GM19240 (cell line): ENCODE results near the gene CACNA1F.
A peak's percentile ranks its signal among the peaks of the same experiment; 100 is the strongest.

Source experiments
- DNase-seq: peaks from one replicate; pipeline ENCODE4 v3.0.0; 2011; ENCODE audit warnings: low spot score; ENCODE audit not compliant: insufficient read length

Gene CACNA1F

DNA sequence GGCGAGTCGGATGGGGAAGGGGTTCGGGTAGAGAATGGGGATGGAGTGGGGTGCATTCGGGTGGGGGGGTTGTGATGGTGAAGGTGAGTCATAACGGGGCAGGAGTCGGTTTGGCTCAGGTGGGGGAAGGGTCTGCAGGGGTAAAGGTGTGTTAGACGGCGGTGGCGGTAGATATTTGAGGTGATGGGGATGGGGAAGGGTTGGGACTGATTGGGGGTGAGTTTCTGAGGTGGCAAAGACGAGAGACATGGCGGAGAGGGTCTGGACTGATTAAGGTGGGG lies 33.9 kb downstream of the CACNA1F start:
- no peak for DNase-seq

DNA sequence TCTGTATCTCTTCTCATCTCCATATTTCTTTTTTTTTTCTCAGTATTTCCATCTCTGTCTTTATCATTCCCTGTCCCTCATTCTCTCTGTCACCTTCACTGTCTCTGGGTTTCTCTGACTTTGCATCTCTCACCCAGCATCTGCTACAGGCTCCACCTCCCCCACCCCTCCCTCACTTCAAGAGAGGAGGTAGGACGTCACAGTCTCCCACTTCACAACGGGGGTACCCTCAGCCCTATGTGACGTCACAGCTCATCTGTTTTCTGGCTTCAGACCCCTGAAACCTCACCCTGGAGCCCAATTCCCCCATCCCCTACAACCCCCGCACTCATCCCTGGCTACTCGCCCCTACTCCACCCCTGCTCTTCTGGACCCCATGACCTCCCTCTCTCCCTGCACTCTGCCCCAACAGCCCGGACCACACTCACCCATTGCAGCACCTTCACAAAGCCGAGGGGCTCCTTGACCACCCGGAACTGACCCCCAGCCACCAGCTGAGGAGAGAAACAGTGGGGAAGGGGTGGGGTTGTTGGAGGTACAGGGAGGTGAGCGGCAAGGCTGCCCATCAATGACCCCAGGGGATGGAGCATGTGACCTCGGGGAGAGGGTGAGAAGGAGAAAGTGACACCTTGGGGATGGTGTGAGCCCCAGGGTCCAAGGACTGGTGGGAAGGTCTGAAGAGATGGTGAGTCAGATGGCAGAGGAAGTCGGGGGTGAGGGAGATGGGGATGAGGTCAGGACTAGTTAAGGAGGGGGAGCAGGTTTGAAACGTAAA lies 34.4 kb downstream of the CACNA1F start:
- DNase-seq, result no peak

DNA sequence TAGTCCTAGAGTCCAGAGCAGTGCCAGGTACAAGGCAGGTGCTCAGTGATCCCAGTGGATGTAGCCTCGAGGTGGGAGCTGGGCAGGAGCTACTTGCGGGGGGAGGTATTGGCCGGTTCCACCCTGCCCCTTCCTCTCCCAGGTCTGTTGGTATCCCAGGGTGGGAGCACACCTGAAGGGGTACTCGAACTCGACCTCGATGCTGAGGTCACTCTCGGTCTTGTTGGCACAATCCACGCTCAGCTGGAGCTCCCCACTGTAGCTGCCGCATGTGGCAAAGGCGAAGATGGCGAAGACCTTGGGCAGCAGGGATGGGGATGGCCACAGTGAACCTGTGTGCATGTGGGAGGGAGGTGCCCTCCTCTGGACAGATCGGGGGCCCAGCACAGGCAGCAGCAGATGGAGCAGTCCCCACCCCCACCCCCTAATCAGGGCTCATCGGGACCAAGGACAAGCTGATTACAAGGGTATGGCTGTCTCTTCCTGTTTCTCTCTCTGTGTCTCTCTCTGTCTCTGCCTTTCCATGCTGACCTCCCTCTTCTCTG lies 35.5 kb downstream of the CACNA1F start:
- DNase-seq, result no peak

DNA sequence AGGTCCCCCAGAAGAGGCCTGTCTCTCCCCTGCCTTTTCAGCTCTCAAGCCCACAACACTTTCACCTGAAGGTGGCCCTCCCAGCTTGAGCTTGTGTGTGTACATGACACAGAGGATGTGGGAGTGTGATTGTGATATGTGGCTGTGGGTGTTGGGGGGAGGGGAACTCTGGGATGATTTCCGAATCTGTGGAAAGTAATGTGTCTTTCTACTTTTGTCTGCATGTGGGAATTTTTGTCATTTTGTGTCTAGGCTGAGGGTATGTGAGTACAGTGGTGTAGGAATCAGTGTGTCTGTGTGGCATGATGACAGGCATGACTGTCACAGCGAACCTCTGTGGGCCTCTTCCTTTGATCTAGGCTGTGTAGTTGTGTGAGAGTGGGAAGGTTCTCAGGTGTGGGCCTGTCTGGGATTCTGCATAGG lies 39.6 kb downstream of the CACNA1F start:
- no peak for DNase-seq

DNA sequence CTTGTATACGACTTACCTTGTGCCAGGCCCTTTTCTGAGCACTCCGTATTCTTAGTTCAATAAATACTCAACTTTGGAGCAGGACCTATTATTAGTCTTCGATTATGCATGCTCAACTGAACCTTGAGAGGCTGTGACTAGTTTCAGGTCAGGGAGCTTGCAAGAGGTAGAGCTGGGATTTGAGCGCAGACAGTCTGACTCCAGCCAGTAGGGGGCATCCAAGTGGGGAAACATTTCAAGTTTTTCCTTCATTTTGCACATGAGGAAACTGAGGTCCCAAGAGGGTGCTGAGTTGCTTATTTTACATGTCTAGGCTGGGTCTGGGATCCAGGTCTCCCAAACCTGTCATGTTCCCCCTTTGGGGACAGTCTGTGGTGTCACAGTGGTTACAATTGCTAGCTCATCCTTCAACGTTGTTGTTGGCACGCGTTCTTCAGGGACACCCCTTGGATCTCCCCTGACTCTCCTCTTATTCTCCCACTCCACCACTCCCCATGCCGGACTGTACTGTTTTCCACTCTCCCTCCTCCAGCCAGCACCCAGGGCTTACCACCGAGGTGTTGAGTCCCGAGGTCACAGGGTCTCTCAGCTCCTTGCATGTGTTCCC lies 40.3 kb downstream of the CACNA1F start:
- DNase-seq, result no peak

DNA sequence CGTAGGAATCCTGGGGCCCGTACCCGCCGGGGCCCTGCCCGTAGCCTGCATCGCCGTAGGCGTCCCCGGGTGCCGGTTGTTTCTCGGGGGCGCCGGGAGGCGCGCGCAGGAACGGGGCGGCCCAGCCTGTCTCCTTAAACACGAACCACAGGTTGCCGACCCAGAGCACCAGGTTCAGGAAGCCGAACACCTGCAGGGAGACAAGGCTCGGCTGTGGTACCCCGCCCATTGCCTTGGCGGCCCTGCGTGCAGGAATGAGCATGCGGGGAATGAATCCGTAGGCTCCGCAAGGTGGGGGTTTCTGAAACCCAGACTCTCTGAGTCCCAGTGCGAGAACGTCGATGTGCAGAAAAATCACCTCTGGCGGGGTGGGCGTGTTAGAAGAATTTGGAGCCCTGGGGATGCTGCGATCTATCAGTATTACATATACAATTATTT lies 41.5 kb downstream of the CACNA1F start:
- no peak for DNase-seq

DNA sequence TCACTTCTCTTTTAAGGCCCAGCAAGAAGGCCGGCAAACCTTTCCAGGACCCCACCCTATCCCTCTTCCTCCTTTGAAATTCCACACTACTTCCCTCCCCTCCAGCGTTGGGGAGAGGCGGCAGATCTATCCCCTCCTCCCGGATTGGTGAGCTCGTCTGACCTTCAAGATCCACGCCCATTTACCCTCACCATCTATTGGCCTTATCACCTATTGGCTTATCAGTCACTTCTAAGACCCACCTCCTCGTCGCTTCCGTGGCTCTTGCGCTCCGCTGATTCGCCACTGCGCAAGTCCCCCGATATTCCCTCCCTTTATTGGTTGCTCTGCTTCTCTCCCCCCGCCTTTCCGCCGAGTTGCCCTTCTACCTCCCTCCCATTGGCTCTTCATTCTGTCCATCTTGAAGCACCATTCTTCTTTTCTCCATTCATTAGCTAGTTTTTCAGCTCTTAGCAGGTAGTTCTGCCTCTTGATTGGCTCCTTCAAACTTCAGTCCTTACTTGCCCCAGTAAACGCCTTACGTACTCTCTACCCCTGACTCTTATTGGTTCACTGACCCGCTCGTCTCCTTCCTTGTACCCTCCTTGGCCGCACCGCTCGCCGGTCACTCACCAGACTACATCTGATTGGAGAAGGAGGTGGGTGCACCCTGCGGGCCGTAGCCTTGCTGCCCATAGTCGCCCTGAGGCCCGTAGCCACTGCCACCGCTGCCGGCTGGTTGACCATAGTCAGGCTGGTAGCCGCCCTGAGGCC lies 42.1 kb downstream of the CACNA1F start:
- peak; percentile 75 for DNase-seq

DNA sequence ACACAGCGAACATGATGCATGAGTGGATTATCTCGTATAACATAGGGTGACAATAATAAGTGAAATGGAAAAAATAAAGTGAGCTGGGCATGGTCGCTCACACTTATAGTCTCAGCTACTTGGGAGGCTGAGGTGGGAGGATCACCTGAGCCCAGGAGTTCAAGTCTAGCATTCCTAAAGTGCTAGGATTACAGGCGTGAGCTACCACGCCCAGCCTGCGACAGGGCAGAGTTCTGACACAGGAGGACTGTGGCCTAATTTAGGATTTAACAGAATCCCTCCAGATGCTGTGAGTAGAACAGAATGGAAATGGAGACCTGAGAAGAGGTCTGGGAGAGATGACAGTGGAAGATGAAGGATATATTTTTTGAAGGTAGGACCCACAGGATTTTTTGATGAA lies 43.5 kb downstream of the CACNA1F start:
- DNase-seq, result no peak

DNA sequence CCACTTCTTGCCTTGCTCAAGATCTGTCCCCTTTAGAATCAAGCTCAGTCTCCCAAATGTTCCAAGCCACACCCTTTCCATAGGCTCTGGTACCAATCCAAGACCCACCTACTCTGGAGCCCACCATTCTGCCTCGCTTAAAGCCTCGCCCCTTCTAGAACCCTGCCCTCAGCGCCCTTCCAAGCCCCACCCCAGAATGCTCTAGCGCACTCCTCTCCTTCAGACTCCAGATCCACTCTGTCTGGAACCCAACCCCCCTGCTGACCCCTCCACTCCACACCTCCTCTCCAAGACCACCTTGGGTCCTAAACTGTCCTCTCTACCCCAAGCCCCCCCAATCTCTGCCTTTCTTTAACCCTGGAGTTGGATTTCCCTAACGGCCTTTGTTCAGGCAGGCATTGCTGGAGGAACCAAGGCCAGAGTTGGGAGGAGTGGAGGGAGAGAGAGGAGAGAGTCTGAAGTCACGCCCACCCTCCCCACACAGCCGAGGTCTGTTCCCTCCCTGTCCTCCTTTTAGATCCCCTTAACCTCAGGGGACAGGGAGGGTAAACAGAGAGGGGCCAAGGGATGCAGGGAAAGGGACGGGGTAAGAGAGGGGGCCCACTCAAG lies 44.6 kb downstream of the CACNA1F start:
- DNase-seq, result no peak

DNA sequence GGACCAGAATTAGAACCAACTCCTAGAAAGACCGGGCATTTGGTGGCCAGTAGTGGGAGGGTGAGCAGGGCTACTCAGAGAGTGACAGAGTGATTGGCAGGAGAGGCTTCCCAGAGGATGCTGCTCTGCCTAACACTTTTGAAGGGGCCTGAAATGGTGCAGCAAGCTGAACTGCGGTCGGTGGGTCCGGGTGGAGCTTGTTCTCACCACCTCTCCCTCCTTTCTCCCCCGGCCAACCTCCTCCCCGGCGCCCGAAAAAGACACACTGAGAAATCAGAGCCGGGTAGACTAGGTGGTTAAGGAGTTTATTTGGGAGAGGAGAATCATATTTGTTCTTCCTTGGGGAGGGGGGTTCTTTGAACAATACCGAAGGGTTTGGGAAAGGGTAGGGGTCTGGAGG lies 45.6 kb downstream of the CACNA1F start:
- DNase-seq, result no peak

DNA sequence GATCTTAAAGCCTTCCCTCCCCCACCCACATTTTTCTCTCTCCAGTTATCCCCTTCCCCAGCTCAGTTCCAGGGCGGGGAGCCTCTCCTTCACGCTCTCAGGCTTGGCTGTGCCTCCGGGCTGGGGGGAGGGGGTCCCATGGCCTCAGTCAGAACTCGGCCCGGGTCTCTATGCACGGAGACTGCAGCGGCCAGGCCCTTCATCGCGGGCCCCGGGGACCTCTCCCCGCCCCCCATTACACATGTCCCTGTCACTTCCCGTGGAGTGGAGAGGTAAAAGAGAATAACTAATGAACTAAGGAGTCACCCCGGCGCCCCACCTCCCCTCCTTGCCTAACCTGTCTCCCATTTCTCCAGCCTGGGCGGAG lies 46.1 kb downstream of the CACNA1F start:
- DNase-seq, result no peak

DNA sequence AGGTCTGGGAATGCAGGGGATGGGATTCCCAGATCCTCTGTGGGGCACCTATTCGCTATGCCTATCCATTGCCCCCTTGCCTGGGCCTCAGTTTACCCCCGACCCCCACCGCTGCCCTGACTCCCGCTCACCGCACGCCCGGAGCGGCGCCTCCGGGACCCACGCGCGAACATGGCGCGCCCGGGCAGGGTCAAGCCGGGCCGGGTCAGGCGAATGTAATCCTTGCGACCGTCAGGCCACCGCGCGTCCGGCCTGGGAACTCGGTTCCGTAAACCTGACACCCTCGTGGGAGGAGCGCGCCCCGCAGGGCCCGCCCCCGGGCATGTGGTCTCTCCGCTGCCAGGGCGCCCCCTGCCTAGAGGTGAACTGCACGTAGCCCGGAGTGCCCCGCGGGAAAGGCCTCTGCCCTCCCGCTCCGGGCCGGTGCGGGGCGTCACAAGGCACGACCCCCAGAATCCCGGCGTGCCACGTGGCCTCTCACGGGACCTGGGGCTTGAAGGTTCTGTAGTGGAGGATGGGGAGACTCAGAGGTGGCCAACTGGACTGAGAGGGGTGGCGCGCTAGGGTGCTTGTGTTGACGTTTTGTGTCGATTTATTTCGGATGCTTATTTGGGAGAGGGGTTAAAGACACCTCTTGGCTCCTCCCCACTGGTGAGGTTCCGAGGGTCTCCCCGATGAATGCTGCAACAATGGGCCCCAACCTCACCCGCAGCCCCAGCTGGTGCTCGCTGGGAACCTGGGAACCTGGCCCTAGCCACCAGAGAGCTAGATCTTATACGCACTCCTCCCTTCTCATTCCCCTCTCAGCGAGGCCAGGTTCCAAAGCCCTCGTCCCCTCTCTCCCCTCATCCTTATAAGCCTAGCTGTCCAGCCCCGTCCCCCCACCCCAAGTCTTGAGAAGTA lies 46.8 kb downstream of the CACNA1F start, which contains the start of gene PRICKLE3:
Gene PRICKLE3 (minus strand): TSS at position 249 of the 903 bp plus-strand sequence. CDS start 76 bp downstream, at position 173.
- no peak for DNase-seq

DNA sequence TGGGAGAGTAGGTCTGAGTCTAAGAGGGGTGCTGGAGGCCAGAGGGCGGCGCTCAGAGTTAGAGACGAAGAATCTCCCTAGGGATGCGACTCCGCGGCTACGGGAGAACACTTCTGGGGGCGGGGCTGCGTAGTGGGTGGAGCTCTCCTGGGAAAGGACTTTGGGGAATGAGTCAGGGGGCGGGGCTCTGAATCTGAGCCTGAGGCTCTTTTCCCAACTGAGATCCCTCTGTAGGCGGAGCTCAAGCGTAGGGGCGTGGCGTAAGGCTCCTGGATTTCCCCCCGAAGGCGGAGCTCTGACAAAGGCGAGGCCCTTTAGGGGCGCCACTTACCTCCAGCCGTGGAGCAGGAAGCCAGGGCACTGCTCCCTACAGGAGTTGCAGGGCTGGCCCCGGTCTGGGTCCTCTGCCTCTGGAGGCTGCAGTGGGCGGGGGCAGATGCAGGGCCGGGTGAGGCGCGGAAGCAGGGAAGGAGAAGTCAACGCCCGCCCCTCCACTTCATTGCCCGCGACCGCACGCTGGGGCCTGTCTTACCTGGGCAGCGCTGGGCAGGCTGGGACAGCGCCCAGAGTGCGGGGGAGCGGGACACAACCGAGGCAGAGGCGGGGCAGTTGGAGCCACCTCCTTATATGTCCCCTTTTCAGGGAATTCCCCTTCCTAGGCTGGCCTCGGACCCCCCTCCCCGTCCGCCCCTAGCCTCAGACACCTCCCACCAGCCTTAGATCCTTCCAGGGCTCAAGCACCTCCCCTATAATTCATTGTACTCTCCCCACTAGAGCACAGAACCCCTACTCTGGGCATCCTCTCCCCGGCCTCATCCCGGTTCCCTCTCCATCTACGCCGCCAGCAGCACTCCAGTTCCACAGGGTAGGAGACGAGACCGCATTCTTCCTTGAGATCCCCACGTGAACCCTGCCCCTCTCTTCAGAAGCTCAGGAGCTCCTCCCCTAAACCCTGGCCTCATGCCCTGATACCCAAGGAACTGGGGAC lies 48.6 kb downstream of the CACNA1F start:
- no peak for DNase-seq

DNA sequence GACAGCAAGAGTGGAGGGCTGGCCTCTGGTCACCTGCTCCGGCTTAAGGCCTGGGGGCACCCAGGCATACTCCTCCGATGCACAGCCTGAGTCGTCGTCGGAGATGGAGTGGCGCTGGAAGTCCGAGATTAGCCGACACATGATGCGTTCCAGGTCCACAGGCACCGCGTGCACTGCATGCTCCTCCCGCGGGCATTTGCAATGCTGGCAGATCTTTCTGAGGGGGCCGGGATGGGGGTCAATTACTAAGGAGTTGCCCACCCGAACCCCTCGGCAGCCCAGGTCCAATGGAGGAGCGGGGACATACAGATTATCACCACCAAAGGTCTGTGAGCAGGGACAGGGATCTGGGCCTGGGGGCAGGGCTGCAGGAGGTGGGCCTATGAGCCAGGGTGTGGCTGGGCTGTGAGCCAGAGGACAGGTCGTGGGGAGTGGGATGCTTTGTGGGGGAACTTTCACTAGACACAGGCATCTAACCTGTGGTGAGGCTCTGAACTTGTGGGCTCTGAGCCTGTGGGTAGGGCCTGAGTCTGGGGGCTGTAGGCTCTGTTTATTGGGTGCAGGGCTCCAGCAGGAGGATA lies 49.3 kb downstream of the CACNA1F start:
- no peak for DNase-seq

DNA sequence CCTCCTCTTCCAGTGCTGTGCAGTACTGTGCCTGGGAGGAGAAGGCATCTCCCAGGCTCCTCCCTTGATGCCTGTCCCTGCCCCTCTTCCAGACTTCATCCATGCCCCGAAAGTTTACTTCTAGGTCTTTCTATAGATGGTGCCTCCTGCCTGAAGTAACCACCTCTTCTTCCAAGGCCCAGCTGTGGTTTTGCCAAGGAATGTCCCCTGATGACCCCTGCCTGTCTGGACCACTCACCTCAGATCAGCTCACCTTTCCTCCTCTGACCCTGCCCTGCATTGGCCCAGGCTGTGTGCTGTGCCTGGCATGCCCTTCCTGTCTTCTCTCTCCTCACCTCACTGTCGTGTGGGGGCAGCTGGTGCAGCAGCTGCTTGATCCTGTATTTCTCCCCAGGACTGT lies 53.8 kb downstream of the CACNA1F start:
- no peak for DNase-seq

DNA sequence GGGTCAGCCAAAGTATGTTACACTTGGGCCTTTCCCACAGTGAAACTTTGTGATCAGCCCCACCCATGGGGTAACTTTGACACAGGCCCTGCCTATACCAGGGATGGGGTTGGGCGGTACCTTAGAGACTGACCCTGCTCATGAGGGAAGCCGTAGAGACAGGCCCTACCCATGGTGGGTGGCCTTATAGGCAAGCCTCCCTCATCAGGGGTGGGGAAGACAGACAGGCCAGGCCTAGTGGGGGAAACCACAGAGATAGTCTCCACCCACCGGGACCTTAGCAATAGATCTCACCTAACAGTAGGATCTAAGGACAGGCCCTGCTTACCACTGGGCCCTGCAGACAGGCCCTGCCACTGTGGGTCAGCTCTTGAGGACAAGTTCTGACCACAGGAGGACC lies 54.6 kb downstream of the CACNA1F start:
- DNase-seq, result no peak

DNA sequence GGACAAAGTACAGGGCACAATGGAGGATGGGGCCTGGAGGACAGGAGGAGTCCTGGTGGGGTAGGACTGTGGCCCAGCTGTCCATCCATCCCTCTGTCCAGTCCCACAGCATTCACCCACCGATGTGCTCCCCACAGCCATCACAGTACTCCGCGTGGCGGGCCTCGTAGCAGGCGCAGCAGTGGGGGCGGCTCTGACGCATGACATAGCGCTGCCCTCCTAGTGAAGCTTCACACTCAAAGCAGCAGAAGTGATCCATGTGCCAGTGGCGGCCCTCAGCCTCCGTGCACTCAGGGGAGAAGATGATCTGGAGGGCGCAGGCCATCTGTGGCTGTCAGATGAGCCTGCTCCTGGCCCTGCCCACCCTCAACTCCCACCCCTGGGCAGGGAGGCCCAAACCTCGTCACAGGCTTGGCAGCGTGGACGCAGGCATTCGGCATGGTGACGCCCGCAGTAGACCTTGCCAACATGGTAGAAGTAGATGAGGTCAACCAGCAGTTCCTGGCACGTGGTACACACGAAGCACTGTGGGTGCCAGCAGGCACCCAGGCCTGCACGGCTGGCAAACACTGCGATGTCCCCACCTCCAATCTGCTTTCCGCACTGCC lies 55.2 kb downstream of the CACNA1F start:
- no peak for DNase-seq

DNA sequence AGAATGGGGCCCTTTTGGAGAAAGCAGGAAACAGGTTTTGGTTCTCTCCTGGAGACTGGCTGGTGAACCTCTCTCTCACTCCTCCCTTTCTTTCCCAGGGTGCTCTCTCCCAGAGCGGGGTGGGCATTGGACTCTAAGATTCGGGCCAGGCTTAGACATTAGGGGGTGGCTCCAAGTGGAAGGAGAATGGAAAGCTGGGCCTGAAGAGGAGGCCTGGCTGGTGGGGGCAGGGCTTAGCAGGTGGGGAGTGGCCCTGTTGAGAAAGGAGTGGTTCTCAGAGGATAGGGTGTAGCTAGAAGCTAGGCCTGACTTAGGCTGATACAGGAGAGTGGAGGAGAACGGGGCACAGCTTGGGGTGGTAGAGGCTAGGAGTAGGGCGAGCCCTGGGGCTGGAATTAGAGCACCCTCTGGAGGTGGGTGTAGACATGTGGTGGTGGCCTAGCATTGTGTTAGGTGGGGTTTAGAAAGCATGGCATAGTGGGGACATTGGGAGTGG lies 55.8 kb downstream of the CACNA1F start:
- no peak for DNase-seq
